GM12878 (cell line): ENCODE measurements around the gene PHF20. TPM values are rescaled to one million over a fixed set of nuclear protein-coding genes. Genes with fewer than 3 reads are reported as not detected.

ENCODE experiments used
- ATAC-seq: fragments of 200-7000 bp; cut with Tn5 transposase; 3 replicates; pipeline ENCODE4 v1.9.1; 2020; ENCODE audit warnings: mild to moderate bottlenecking, moderate library complexity
- BruUV-seq: library from RNA; stranded (reverse); fragments of 400-500 nt; replicated peaks from 2 replicates; lab custom pipeline; 2021; lab: Mats Ljungman, UMichigan
- CTCF ChIA-PET: fragments of 300-600 bp; sonication (Branson Sonifier 250); formaldehyde crosslinking; extraction: SDS; loops from one replicate; lab custom pipeline; 2021; ENCODE audit warnings: inconsistent platforms; lab: Yijun Ruan, JAX
- POLR2A ChIA-PET: fragments of 350-600 bp; formaldehyde crosslinking; extraction: SDS; loops from one replicate; lab custom pipeline; 2021; ENCODE audit warnings: inconsistent platforms; lab: Charles Lee
- RAD21 ChIA-PET: fragments of 300-600 bp; sonication (Branson Sonifier 250); formaldehyde crosslinking; loops from one replicate; lab custom pipeline; 2023; ENCODE audit warnings: antibody characterized with exemption; ENCODE audit not compliant: unreplicated experiment; lab: Charles Lee
- SMC1A ChIA-PET: fragments of 300-600 bp; sonication (Branson Sonifier 250); formaldehyde crosslinking; loops from one replicate; lab custom pipeline; 2023; ENCODE audit not compliant: unreplicated experiment, uncharacterized antibody; lab: Charles Lee
- DNase-seq: peaks from one replicate; pipeline ENCODE4 v3.0.0-alpha.2; 2011; ENCODE audit warnings: low read depth, low spot score
- FAIRE-seq: peaks from 3 replicates; lab custom pipeline; 2011; peaks lifted over from hg19 to GRCh38; lab: Jason Lieb, UNC
- H2AFZ ChIP-seq: 2 replicates; pipeline ENCODE4 v1.6.0; 2011; ENCODE audit warnings: low read depth, low read length, control low read depth; ENCODE audit not compliant: control insufficient read depth
- H3K27ac ChIP-seq: 2 replicates; pipeline ENCODE4 v1.5.1; 2011; ENCODE audit warnings: control low read depth; ENCODE audit not compliant: control insufficient read depth, insufficient read depth
- H3K27me3 ChIP-seq, 2 experiments: replicated peaks in 1 of 2; 2 replicates each; pipeline versions ENCODE4 v1.6.0 to v1.6.1; 2011; ENCODE audit warnings: low read length in 1 of 2; ENCODE audit not compliant: control insufficient read depth in 2 of 2, insufficient read depth in 2 of 2
- H3K36me3 ChIP-seq, 2 experiments: 2 replicates each; pipeline ENCODE4 v1.5.1; 2011; ENCODE audit warnings: low read length in 1 of 2; ENCODE audit not compliant: control insufficient read depth in 2 of 2, insufficient read depth in 2 of 2
- H3K4me1 ChIP-seq: 2 replicates; pipeline ENCODE4 v1.6.1; 2011; ENCODE audit warnings: mild to moderate bottlenecking, low read length, moderate library complexity, mixed read lengths; ENCODE audit not compliant: control insufficient read depth, insufficient read depth
- H3K4me2 ChIP-seq: 2 replicates; pipeline ENCODE4 v1.6.0; 2011; ENCODE audit warnings: control low read depth; ENCODE audit not compliant: control insufficient read depth, insufficient read depth
- H3K4me3 ChIP-seq: fragments of 200-600 bp; sonication (generic); 2 replicates; pipeline ENCODE4 v1.5.1; 2016
- H3K79me2 ChIP-seq: 2 replicates; pipeline ENCODE4 v1.6.0; 2011; ENCODE audit warnings: low read length; ENCODE audit not compliant: control insufficient read depth, insufficient read depth
- H3K9ac ChIP-seq: 2 replicates; pipeline ENCODE4 v1.8.0; 2011; ENCODE audit warnings: low read length, control low read depth, mixed read lengths; ENCODE audit not compliant: control insufficient read depth, insufficient read depth
- H3K9me3 ChIP-seq: replicated peaks from 3 replicates; pipeline ENCODE4 v1.5.1; 2011; ENCODE audit warnings: mild to moderate bottlenecking, low read length; ENCODE audit not compliant: control insufficient read depth, insufficient read depth
- H4K20me1 ChIP-seq: 2 replicates; pipeline ENCODE4 v1.6.0; 2011; ENCODE audit not compliant: control insufficient read depth, insufficient read depth
- BCLAF1 ChIP-seq: fragments of 450-650 bp; IDR thresholded peaks from 2 replicates; pipeline ENCODE4 v1.6.1; 2017; ENCODE audit warnings: antibody characterized with exemption, mild to moderate bottlenecking, moderate library complexity
- CREB1 ChIP-seq: IDR thresholded peaks from 2 replicates; pipeline ENCODE4 v1.6.1; 2012; ENCODE audit warnings: low read depth, mild to moderate bottlenecking, inconsistent platforms
- KAT2A ChIP-seq: conservative IDR thresholded peaks from 2 replicates; pipeline ENCODE4 v1.6.1; 2011; ENCODE audit warnings: low read depth, low read length; ENCODE audit not compliant: control insufficient read depth
- MEF2A ChIP-seq: IDR thresholded peaks from 2 replicates; pipeline ENCODE4 v1.6.1; 2011; ENCODE audit warnings: low read depth, mild to moderate bottlenecking, low read length, moderate library complexity; ENCODE audit not compliant: insufficient read depth
- MYC ChIP-seq: IDR thresholded peaks from 2 replicates; pipeline ENCODE4 v1.6.1; 2011; ENCODE audit warnings: mild to moderate bottlenecking, low read length, moderate library complexity, inconsistent platforms; ENCODE audit not compliant: insufficient read depth, insufficient replicate concordance, insufficient read length, severe bottlenecking
- POLR2AphosphoS2 ChIP-seq: IDR thresholded peaks from 2 replicates; pipeline ENCODE4 v1.6.1; 2011; ENCODE audit warnings: low read depth, mild to moderate bottlenecking, low read length, improper control_type of control experiment, moderate library complexity
- RELA ChIP-seq: fragments of 450-650 bp; IDR thresholded peaks from 2 replicates; pipeline ENCODE4 v1.8.0; 2014; ENCODE audit warnings: borderline replicate concordance; ENCODE audit not compliant: partially characterized antibody
- SMC3 ChIP-seq: IDR thresholded peaks from 2 replicates; pipeline ENCODE4 v1.6.1; 2011; ENCODE audit warnings: low read length, improper control_type of control experiment, borderline replicate concordance
- SREBF2 ChIP-seq: IDR thresholded peaks from 2 replicates; pipeline ENCODE4 v1.6.1; 2012; ENCODE audit warnings: mild to moderate bottlenecking, low read length
- TCF12 ChIP-seq: IDR thresholded peaks from 2 replicates; pipeline ENCODE4 v1.6.1; 2011; ENCODE audit warnings: low read depth, mild to moderate bottlenecking, low read length
- WGBS: methylation state at CpG from one replicate; pipeline ENCODE4 v1.1.6; 2016; ENCODE audit warnings: low lambda C conversion rate; ENCODE audit not compliant: insufficient replicate concordance, insufficient coverage; ENCODE audit errors: missing lambda C conversion rate; 5-methylcytosine and 5-hydroxymethylcytosine counted together
- in situ Hi-C: fragments of 300-500 bp; cut with MboI; formaldehyde crosslinking; loops from 9 replicates; pipeline ENCODE4 v1.14.3; 2018; ENCODE audit warnings: mixed read lengths
- intact Hi-C: fragments of 100-400 bp; cut with micrococcal nuclease; formaldehyde crosslinking; loops from one replicate; pipeline ENCODE4 v1.14.2; 2022; ENCODE audit not compliant: unreplicated experiment
- polyA plus RNA-seq, 11 experiments: library from polyadenylated mRNA; depleted of rRNA in 4 of 11; unstranded in 6 of 11; stranded (reverse) in 5 of 11; fragments of >200 nt; fragmentation: Nextera tagmentation in 4 of 11; fragmentation: Illumina TruSeq in 1 of 11; extraction: Ambion mirVana in 4 of 11; extraction: Trizol in 1 of 11; gene quantifications; 1 replicate in 1 of 11; 2 replicates in 10 of 11; pipeline versions ENCODE4 v1.2.1 to v1.2.3, GENCODE V29; 2011 to 2016; ENCODE audit warnings: inconsistent platforms in 2 of 11, missing spikeins in 2 of 11, low read depth in 1 of 11
- total RNA-seq, 4 experiments: library from RNA; depleted of rRNA in 3 of 4; stranded (reverse); fragments of >200 nt in 3 of 4; fragmentation: Illumina TruSeq in 1 of 4; extraction: Trizol in 1 of 4; gene quantifications; 2 replicates each; pipeline versions ENCODE4 v1.2.1 to v1.2.3, GENCODE V29; 2013 to 2021
- TF ChIP-seq, protein P1 (sequence below): fragments of 150-350 bp; IDR thresholded peaks from 2 replicates; pipeline ENCODE4 v1.6.1; 2014; ENCODE audit warnings: mild to moderate bottlenecking, low read depth, low read length
- TF ChIP-seq, protein P2 (sequence below): IDR thresholded peaks from 2 replicates; pipeline ENCODE4 v1.6.1; 2012; ENCODE audit warnings: low read length, inconsistent platforms
- TF ChIP-seq, protein P3 (sequence below): IDR thresholded peaks from 2 replicates; pipeline ENCODE4 v1.6.1; 2012; ENCODE audit warnings: low read depth, low read length, improper control_type of control experiment

The PHF20 gene
- total and polyA plus RNA-seq, 10 of the 15 experiments (the other 5 are each of a cell fraction or from before 2014, with no cell fraction given): 31.6 to 91.2 (median 46.8) TPM

DNA sequence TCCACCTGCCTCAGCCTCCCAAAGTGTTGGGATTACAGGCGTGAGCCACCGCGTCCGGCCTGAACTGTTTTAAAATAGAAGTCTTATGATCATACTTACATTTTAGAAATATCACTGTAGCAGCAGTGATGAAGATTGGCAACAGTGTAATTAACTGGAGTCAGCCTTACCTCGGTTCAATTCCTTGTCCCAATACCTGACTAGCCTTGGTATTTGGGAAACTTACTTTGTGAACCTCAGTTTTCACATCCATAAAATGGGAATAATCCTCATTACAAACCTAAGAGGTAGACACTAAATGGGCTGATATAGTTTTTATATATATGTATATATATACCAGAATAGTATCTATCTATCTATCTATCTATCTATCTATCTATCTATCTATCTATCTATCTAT is 19.3 kb downstream of the PHF20 start:
- Histone ChIP-seq H3K27me3 (no peaks in the 10 kb centered on the region), H3K4me1 (no peaks in the 10 kb centered on the region), H2AFZ (no peak overlapping the region), H3K9me3 (no peaks in the 10 kb centered on the region), H3K4me3 (no peak overlapping the region), H3K27ac (no peak overlapping the region), H3K36me3 (peaks cover 0 to 3% of the 10 kb centered on the region in 2 experiments; a peak in 1 of 4 replicates), H4K20me1 (no peaks in the 10 kb centered on the region), H3K79me2 (peaks cover 11% of the 10 kb centered on the region)
- in situ Hi-C loops: no loop called here
- ChIA-PET CTCF (interaction anchor here (0.7 kb wide), 1 partner anchor 751 kb away, joined by 3 read pairs; no protein-coding TSS in a partner anchor), SMC1A (no interaction called here), POLR2A (no interaction called here), RAD21 (no interaction called here)
- FAIRE-seq: no peak
- no TSS peak for BruUV-seq
- whole genome bisulfite sequencing: 100% methylated on average over 5 of the region's 5 CpGs
- intact Hi-C loops: no loop called here
- TF ChIP-seq TCF12 (no peak), POLR2AphosphoS2 (no peak), CREB1 (no peak), KAT2A (no peak), SREBF2 (no peak), BCLAF1 (no peak), MEF2A (no peak), RELA (no peak), SMC3 (no peak), MYC (no peak)
- TF ChIP-seq, protein P1, sequence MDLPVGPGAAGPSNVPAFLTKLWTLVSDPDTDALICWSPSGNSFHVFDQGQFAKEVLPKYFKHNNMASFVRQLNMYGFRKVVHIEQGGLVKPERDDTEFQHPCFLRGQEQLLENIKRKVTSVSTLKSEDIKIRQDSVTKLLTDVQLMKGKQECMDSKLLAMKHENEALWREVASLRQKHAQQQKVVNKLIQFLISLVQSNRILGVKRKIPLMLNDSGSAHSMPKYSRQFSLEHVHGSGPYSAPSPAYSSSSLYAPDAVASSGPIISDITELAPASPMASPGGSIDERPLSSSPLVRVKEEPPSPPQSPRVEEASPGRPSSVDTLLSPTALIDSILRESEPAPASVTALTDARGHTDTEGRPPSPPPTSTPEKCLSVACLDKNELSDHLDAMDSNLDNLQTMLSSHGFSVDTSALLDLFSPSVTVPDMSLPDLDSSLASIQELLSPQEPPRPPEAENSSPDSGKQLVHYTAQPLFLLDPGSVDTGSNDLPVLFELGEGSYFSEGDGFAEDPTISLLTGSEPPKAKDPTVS: no peak
- TF ChIP-seq, protein P2, sequence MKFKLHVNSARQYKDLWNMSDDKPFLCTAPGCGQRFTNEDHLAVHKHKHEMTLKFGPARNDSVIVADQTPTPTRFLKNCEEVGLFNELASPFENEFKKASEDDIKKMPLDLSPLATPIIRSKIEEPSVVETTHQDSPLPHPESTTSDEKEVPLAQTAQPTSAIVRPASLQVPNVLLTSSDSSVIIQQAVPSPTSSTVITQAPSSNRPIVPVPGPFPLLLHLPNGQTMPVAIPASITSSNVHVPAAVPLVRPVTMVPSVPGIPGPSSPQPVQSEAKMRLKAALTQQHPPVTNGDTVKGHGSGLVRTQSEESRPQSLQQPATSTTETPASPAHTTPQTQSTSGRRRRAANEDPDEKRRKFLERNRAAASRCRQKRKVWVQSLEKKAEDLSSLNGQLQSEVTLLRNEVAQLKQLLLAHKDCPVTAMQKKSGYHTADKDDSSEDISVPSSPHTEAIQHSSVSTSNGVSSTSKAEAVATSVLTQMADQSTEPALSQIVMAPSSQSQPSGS: no peak
- TF ChIP-seq, protein P3, sequence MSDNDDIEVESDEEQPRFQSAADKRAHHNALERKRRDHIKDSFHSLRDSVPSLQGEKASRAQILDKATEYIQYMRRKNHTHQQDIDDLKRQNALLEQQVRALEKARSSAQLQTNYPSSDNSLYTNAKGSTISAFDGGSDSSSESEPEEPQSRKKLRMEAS: no peak
- TF ChIP-seq, all 136 proteins: peak for 0
- DNase-seq: no peak
- no peak for ATAC-seq
- Histone ChIP-seq H3K9ac (no peak overlapping the region), H3K4me2 (no peak overlapping the region)
